GM23338 (cell line): ENCODE measurements around the gene IGFBP4.

ENCODE experiments used
- CREB1 ChIP-seq: fragments of 250-450 bp; sonication (Bioruptor Pico); IDR thresholded peaks from 2 replicates; pipeline ENCODE4 v1.5.0; 2020; ENCODE audit warnings: low read depth, mild to moderate bottlenecking, moderate library complexity
- CTCF ChIP-seq, 2 experiments: fragments of 200-600 bp in 1 of 2; sonication (generic) in 1 of 2; conservative IDR thresholded peaks; 2 replicates each; pipeline versions ENCODE4 v1.5.1 to v1.6.1; 2016 to 2017; ENCODE audit warnings: antibody characterized with exemption in 2 of 2, low read depth in 2 of 2, mild to moderate bottlenecking in 2 of 2, moderate library complexity in 1 of 2
- ETS1 ChIP-seq: IDR thresholded peaks from 2 replicates; pipeline ENCODE4 v1.6.1; 2016; ENCODE audit warnings: antibody characterized with exemption
- EZH2 ChIP-seq: fragments of 200-600 bp; sonication (generic); IDR thresholded peaks from one replicate; pipeline ENCODE4 v1.8.0; 2017; ENCODE audit warnings: antibody characterized with exemption, mild to moderate bottlenecking, low read depth; ENCODE audit not compliant: unreplicated experiment
- EZH2phosphoT487 ChIP-seq: fragments of 200-600 bp; sonication (generic); IDR thresholded peaks from one replicate; pipeline ENCODE4 v1.8.1; 2018; ENCODE audit warnings: antibody characterized with exemption; ENCODE audit not compliant: unreplicated experiment
- JUNB ChIP-seq: IDR thresholded peaks from one replicate; pipeline ENCODE4 v1.6.1; 2016; ENCODE audit warnings: antibody characterized with exemption; ENCODE audit not compliant: unreplicated experiment
- NANOG ChIP-seq: IDR thresholded peaks from 2 replicates; pipeline ENCODE4 v1.6.1; 2016; ENCODE audit warnings: antibody characterized with exemption, borderline replicate concordance
- POLR2AphosphoS5 ChIP-seq: IDR thresholded peaks from 2 replicates; pipeline ENCODE4 v1.6.1; 2016; ENCODE audit warnings: antibody characterized with exemption, low read depth
- REST ChIP-seq: IDR thresholded peaks from one replicate; pipeline ENCODE4 v1.6.1; 2018; ENCODE audit warnings: antibody characterized with exemption; ENCODE audit not compliant: unreplicated experiment
- STAT1 ChIP-seq: IDR thresholded peaks from one replicate; pipeline ENCODE4 v1.6.1; 2016; ENCODE audit warnings: antibody characterized with exemption; ENCODE audit not compliant: unreplicated experiment
- ZNF114 ChIP-seq: fragments of 250-450 bp; sonication (Bioruptor Pico); IDR thresholded peaks from 2 replicates; pipeline ENCODE4 v1.5.0; 2020; ENCODE audit warnings: mild to moderate bottlenecking, moderate library complexity
- ZNF331 ChIP-seq: fragments of 250-450 bp; sonication (Bioruptor Pico); IDR thresholded peaks from 2 replicates; pipeline ENCODE4 v1.5.0; 2020; ENCODE audit warnings: low read depth, mild to moderate bottlenecking, moderate library complexity
- ZNF462 ChIP-seq: fragments of 250-450 bp; sonication (Bioruptor Pico); IDR thresholded peaks from 2 replicates; pipeline ENCODE4 v1.5.0; 2020; ENCODE audit warnings: mild to moderate bottlenecking, moderate library complexity

- TF ChIP-seq CTCF (conservative IDR thresholded peaks at IDR 0.05; ENCODE audit: low read depth in 2 of 2), result no peak
- no peak for TF ChIP-seq REST
- no peak for TF ChIP-seq CREB1
- no peak for TF ChIP-seq POLR2AphosphoS5
- no peak for TF ChIP-seq ZNF462 (CRISPR knock-in tag)
- no peak for TF ChIP-seq EZH2
- TF ChIP-seq EZH2phosphoT487, result no peak
- no peak for TF ChIP-seq ZNF331 (CRISPR knock-in tag)
- no peak for TF ChIP-seq ETS1
- no peak for TF ChIP-seq JUNB
- TF ChIP-seq NANOG, result no peak
- no peak for TF ChIP-seq ZNF114
- TF ChIP-seq STAT1, result no peak
These were observed 51.9 kb downstream of the IGFBP4 start for GRCh38 chr17:40495140-40495539.
